ENCODE results near the gene NAALADL2. TPM values are rescaled to one million over a fixed set of nuclear protein-coding genes. Genes with fewer than 3 reads are reported as not detected.

Gene NAALADL2
- total RNA-seq, 2 experiments from 2014 or later, result not detected

DNA sequence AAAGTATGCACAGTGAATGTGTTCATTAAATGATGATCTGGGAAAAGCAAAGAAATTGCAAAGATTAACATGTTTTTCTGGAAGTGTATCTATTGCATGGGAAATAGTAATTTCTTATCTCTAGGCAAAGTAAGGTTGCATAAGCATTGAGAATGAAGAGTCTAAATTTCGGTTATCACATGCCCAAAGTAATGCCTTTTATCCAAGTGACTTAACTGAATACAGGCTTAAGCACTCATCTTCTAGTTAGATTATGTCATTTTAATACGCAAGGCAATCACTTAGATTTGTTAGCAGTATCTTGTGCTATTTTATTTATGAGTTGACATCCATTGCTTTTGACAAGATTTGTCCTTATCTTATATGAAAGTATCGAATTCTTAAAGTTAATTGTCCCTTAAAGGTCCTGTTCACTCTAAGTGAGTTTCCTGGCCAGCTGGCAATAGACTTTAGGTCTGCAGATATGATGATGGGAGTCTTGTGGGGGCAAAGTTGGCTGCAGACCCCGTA lies 100.5 kb downstream of the NAALADL2 start:
- H3K4me3 Mint-ChIP-seq, result no peak overlapping the region
- H3K36me3 Mint-ChIP-seq, result no peaks in the 10 kb centered on the region
- CTCF ChIA-PET, result no interaction called here
- no peak overlapping the region for H3K27ac Mint-ChIP-seq
- no peak for DNase-seq
- no peak for ATAC-seq
- H3K4me1 Mint-ChIP-seq, result no peaks in the 10 kb centered on the region
- peaks cover 3% of the 10 kb centered on the region for H3K9me3 Mint-ChIP-seq (ENCODE audit: low read depth)
- no peaks in the 10 kb centered on the region for H3K27me3 Mint-ChIP-seq

GRCh38 chr3:174960898-174961297 lies 101.8 kb downstream of the NAALADL2 start:
- DNase-seq (no peak), ATAC-seq (no peak)
- no peaks in the 10 kb centered on the region for H3K4me1 Mint-ChIP-seq
- no peak overlapping the region for H3K4me3 Mint-ChIP-seq
- CTCF ChIA-PET, result no interaction called here
- H3K27ac Mint-ChIP-seq, result no peak overlapping the region
- no peaks in the 10 kb centered on the region for H3K36me3 Mint-ChIP-seq
- peaks cover 3% of the 10 kb centered on the region for H3K9me3 Mint-ChIP-seq (ENCODE audit: low read depth)
- H3K27me3 Mint-ChIP-seq, result no peaks in the 10 kb centered on the region

DNA sequence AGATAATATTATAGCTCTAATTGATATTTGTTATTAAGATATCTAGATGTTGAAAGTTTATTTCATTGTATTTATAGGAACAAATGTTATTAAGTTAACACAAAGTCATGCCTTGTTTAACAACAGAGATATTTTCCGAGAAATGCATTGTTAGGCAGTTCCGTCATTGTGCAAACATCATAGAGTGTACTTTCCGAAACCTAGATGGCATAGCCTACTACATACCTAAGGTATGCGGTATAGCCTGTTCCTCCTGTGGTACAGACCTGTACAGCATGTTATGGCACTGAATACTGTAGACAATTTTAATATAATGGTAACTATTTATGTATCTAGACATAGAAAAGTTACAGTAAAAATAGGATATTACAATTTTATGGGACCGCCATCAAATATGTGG lies 114.3 kb downstream of the NAALADL2 start:
- CTCF ChIA-PET, result no interaction called here
- H3K27ac Mint-ChIP-seq, result no peak overlapping the region
- no peaks in the 10 kb centered on the region for H3K27me3 Mint-ChIP-seq
- no peak for ATAC-seq
- no peaks in the 10 kb centered on the region for H3K36me3 Mint-ChIP-seq
- H3K4me3 Mint-ChIP-seq, result no peak overlapping the region
- DNase-seq, result no peak
- H3K4me1 Mint-ChIP-seq, result no peaks in the 10 kb centered on the region
- peaks cover 5% of the 10 kb centered on the region for H3K9me3 Mint-ChIP-seq (ENCODE audit: low read depth)

DNA sequence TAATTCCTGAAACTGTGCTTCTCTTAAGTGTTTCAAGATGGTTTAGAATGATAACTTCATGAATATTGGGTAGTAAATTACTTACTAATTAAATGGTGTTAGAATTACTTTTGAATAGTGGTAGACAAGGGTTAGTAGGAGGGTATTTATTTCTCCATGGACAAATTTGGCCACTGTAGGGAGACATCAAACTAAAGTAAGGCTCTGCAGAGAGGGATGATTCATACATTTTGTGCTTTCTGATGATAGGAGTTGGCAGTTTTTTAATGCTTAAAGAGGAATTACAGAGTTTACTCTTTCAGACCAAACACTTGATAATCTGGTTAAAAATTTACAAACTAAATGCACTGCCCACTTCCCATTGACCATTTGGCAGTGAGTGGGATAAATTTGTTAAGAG lies 127.6 kb downstream of the NAALADL2 start:
- Mint-ChIP-seq H3K27ac (no peak overlapping the region), H3K4me3 (no peak overlapping the region), H3K27me3 (no peaks in the 10 kb centered on the region), H3K36me3 (no peaks in the 10 kb centered on the region), H3K4me1 (no peaks in the 10 kb centered on the region), H3K9me3 (ENCODE audit: low read depth) (peaks cover 10% of the 10 kb centered on the region)
- DNase-seq (no peak), ATAC-seq (no peak)
- CTCF ChIA-PET, result no interaction called here

GRCh38 chr3:175001091-175001490 lies 142.0 kb downstream of the NAALADL2 start:
- CTCF ChIA-PET, result no interaction called here
- DNase-seq, result no peak
- Mint-ChIP-seq H3K4me3 (no peak overlapping the region), H3K9me3 (ENCODE audit: low read depth) (peaks cover 2% of the 10 kb centered on the region), H3K4me1 (no peaks in the 10 kb centered on the region), H3K27me3 (no peaks in the 10 kb centered on the region), H3K27ac (no peak overlapping the region), H3K36me3 (no peaks in the 10 kb centered on the region)
- no peak for ATAC-seq

DNA sequence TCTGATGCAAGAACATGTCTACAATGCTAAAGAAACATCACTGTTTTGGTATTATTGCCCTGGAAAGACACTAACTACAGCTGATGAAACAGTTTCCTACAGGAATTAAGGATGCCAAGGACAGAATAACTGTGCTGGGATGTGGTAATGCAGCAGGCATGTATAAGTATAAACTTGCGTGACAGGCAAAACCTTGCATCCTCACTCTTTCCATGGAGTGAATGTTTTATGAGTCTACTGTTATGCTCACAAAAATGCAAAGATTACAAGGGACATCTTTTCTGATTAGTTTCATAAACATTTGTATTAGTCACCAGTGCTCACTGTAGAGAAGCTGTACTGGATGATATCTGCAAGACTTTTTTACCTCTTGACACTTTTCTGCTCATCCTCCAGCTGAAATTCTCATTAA lies 143.6 kb downstream of the NAALADL2 start:
- DNase-seq (no peak), ATAC-seq (no peak)
- Mint-ChIP-seq H3K4me1 (no peaks in the 10 kb centered on the region), H3K36me3 (no peaks in the 10 kb centered on the region), H3K9me3 (ENCODE audit: low read depth) (peaks cover 3% of the 10 kb centered on the region), H3K27me3 (no peaks in the 10 kb centered on the region), H3K4me3 (no peak overlapping the region), H3K27ac (no peak overlapping the region)
- CTCF ChIA-PET, result no interaction called here

DNA sequence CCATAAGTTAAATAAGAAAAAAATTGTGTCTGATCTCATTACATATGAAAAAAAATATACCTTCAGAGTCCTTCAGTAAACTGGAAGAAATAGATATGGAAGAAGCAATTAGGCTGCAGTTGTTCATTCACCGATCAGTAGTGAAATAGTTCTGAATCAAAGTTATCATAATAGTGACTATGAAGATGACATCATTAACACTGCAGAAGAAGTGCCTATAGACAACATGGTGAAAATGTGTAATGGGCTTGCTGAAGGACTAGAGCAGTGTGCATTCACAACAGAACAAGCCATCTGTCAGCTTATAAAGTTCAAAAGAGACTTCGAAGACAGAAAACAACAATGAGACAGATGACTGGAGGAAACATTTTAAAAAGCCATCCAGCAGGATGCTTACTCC lies 144.5 kb downstream of the NAALADL2 start:
- peaks cover 4% of the 10 kb centered on the region for H3K9me3 Mint-ChIP-seq (ENCODE audit: low read depth)
- H3K27ac Mint-ChIP-seq, result no peak overlapping the region
- H3K27me3 Mint-ChIP-seq, result no peaks in the 10 kb centered on the region
- DNase-seq (no peak), ATAC-seq (no peak)
- no peaks in the 10 kb centered on the region for H3K36me3 Mint-ChIP-seq
- H3K4me3 Mint-ChIP-seq, result no peak overlapping the region
- CTCF ChIA-PET, result no interaction called here
- no peaks in the 10 kb centered on the region for H3K4me1 Mint-ChIP-seq

- H3K36me3 Mint-ChIP-seq, result no peaks in the 10 kb centered on the region
- CTCF ChIA-PET, result no interaction called here
- no peak overlapping the region for H3K27ac Mint-ChIP-seq
- peaks cover 4% of the 10 kb centered on the region for H3K9me3 Mint-ChIP-seq (ENCODE audit: low read depth)
- H3K4me1 Mint-ChIP-seq, result no peaks in the 10 kb centered on the region
- ATAC-seq, result no peak
- H3K4me3 Mint-ChIP-seq, result no peak overlapping the region
- no peak for DNase-seq
- no peaks in the 10 kb centered on the region for H3K27me3 Mint-ChIP-seq
Measured at GRCh38 chr3:175005193-175005592, 146.1 kb downstream of the NAALADL2 start.

- no peak for DNase-seq
- Mint-ChIP-seq H3K36me3 (no peaks in the 10 kb centered on the region), H3K4me1 (no peaks in the 10 kb centered on the region), H3K4me3 (no peak overlapping the region), H3K27ac (no peak overlapping the region), H3K9me3 (ENCODE audit: low read depth) (peaks cover 4% of the 10 kb centered on the region), H3K27me3 (no peaks in the 10 kb centered on the region)
- no peak for ATAC-seq
- CTCF ChIA-PET, result no interaction called here
Measured at GRCh38 chr3:175005881-175006280, 146.7 kb downstream of the NAALADL2 start.

- Mint-ChIP-seq H3K4me1 (no peaks in the 10 kb centered on the region), H3K36me3 (no peaks in the 10 kb centered on the region), H3K27me3 (no peaks in the 10 kb centered on the region), H3K27ac (no peak overlapping the region), H3K4me3 (no peak overlapping the region), H3K9me3 (ENCODE audit: low read depth) (peaks cover 4% of the 10 kb centered on the region)
- DNase-seq, result no peak
- CTCF ChIA-PET, result no interaction called here
- ATAC-seq, result no peak
Measured at GRCh38 chr3:175007306-175007705, 148.2 kb downstream of the NAALADL2 start.

- ATAC-seq (no peak), DNase-seq (no peak)
- H3K27me3 Mint-ChIP-seq, result no peaks in the 10 kb centered on the region
- no peaks in the 10 kb centered on the region for H3K4me1 Mint-ChIP-seq
- no peak overlapping the region for H3K4me3 Mint-ChIP-seq
- H3K36me3 Mint-ChIP-seq, result no peaks in the 10 kb centered on the region
- CTCF ChIA-PET, result no interaction called here
- peaks cover 4% of the 10 kb centered on the region for H3K9me3 Mint-ChIP-seq (ENCODE audit: low read depth)
- H3K27ac Mint-ChIP-seq, result no peak overlapping the region
Measured at GRCh38 chr3:175009295-175009694, 150.2 kb downstream of the NAALADL2 start.

- DNase-seq, result no peak
- Mint-ChIP-seq H3K4me3 (no peak overlapping the region), H3K4me1 (no peaks in the 10 kb centered on the region), H3K9me3 (ENCODE audit: low read depth) (peaks cover 2% of the 10 kb centered on the region), H3K36me3 (no peaks in the 10 kb centered on the region), H3K27me3 (no peaks in the 10 kb centered on the region), H3K27ac (no peak overlapping the region)
- no peak for ATAC-seq
- CTCF ChIA-PET, result no interaction called here
Measured at GRCh38 chr3:175015056-175015635, 156.0 kb downstream of the NAALADL2 start.

DNA sequence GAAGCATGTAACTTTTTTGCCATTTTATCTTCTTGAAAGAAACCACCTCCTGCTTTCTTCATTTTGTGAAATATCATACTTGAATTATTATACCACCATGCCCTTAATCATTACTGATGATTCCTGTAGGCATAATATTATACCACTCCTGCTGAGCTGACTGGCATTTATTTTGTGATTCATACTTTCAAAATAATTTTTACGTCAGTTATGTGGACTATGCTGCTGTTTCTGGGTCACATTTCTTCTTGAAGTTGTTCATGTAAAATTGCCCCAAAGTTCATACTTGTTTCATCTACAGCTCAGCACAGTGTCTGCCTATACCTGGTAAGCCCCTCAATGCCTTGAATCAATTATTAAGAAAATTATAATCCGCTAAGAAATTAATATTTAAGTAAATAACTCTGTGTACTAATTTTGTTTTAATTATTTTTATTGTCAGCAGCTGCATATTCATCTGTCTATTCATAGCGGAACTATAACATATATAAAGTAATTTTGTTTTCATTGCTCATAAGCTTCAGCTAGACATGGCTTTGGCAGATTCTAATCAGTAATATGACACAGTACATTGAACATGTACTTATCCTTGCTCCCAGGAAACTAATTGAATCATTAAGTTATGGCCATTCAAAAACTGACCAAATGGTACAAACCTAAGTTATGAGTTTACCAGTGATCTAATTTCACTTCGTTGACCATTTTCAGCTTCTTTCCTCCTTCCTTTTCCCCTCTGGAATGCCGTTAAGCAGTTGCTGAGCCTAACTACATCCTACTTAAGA lies 160.0 kb downstream of the NAALADL2 start:
- DNase-seq, result no peak
- Mint-ChIP-seq H3K4me3 (no peak overlapping the region), H3K4me1 (no peaks in the 10 kb centered on the region), H3K36me3 (no peaks in the 10 kb centered on the region), H3K9me3 (ENCODE audit: low read depth) (peaks cover 4% of the 10 kb centered on the region), H3K27ac (no peak overlapping the region), H3K27me3 (no peaks in the 10 kb centered on the region)
- ATAC-seq, result no peak
- CTCF ChIA-PET, result no interaction called here

- CTCF ChIA-PET, result no interaction called here
- peaks cover 2% of the 10 kb centered on the region for H3K9me3 Mint-ChIP-seq (ENCODE audit: low read depth)
- DNase-seq, result no peak
Measured at GRCh38 chr3:175020101-175020500, 161.0 kb downstream of the NAALADL2 start.

More at GRCh38 chr3:175020101-175020500, 161.0 kb downstream of the NAALADL2 start:
- H3K4me3 Mint-ChIP-seq, result no peak overlapping the region
- ATAC-seq, result no peak
- H3K36me3 Mint-ChIP-seq, result no peaks in the 10 kb centered on the region
- no peaks in the 10 kb centered on the region for H3K27me3 Mint-ChIP-seq
- no peaks in the 10 kb centered on the region for H3K4me1 Mint-ChIP-seq
- no peak overlapping the region for H3K27ac Mint-ChIP-seq
